Neural cell (in vitro differentiated cells): ENCODE data around the gene STRN3.
"Not testable (repeated sequence)": the region's sequence is repeated elsewhere in the genome, so short reads cannot be mapped to it uniquely, and the experiment has no call there.

Source experiments
- POLR2AphosphoS5 ChIP-seq: IDR thresholded peaks from 2 replicates; pipeline ENCODE4 v1.6.1; 2012
- TF ChIP-seq, protein P1 (sequence below): fragments of 450-650 bp; IDR thresholded peaks from 2 replicates; pipeline ENCODE4 v1.5.1; 2014; ENCODE audit warnings: antibody characterized with exemption, mild to moderate bottlenecking, moderate library complexity; ENCODE audit not compliant: poor library complexity, severe bottlenecking

DNA sequence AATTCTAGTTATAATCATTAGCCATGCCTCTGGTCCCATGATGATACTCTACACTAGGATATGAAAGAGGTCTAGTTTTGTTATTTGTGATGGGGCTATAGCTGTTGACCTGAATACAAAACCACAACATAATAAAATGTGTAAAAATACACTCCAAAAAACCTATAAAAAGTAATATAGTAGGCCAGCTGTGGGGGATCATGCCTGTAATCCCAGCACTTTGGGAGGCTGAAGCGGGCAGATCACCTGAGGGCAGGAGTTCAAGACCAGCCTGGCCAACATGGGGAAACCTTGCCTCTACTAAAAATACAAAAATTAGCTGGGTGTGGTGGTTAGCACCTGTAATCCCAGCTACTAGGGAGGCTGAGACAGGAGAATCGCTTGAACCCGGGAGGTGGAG, 129.1 kb downstream of the STRN3 start:
- TF ChIP-seq POLR2AphosphoS5 = not testable (repeated sequence)
- TF ChIP-seq, protein P1, sequence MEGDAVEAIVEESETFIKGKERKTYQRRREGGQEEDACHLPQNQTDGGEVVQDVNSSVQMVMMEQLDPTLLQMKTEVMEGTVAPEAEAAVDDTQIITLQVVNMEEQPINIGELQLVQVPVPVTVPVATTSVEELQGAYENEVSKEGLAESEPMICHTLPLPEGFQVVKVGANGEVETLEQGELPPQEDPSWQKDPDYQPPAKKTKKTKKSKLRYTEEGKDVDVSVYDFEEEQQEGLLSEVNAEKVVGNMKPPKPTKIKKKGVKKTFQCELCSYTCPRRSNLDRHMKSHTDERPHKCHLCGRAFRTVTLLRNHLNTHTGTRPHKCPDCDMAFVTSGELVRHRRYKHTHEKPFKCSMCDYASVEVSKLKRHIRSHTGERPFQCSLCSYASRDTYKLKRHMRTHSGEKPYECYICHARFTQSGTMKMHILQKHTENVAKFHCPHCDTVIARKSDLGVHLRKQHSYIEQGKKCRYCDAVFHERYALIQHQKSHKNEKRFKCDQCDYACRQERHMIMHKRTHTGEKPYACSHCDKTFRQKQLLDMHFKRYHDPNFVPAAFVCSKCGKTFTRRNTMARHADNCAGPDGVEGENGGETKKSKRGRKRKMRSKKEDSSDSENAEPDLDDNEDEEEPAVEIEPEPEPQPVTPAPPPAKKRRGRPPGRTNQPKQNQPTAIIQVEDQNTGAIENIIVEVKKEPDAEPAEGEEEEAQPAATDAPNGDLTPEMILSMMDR = not testable (repeated sequence)
